Esophagus squamous epithelium (tissue), 4 donors: ENCODE data around the gene OCA2.

ENCODE experiments used
- CTCF ChIP-seq, 6 experiments: fragments of 450-650 bp in 4 of 6; fragments of 200-600 bp in 2 of 6; sonication (generic) in 2 of 6; IDR thresholded peaks; one replicate each; pipeline ENCODE4 v1.5.1; 2016 to 2019; ENCODE audit warnings: antibody characterized with exemption in 6 of 6, mild to moderate bottlenecking in 4 of 6, moderate library complexity in 4 of 6
- POLR2A ChIP-seq, 4 donors: fragments of 450-650 bp; IDR thresholded peaks; one replicate each; pipeline ENCODE4 v1.6.1; 2017; ENCODE audit warnings: antibody characterized with exemption in 4 of 4, mild to moderate bottlenecking in 4 of 4, moderate library complexity in 3 of 4

GRCh38 chr15:27826411-27826810 is 272.7 kb downstream of the OCA2 start:
- no peak for TF ChIP-seq CTCF (IDR thresholded peaks at IDR 0.05)
- no peak for TF ChIP-seq POLR2A (IDR thresholded peaks at IDR 0.05)
